ENCODE results near the gene FOXO3. TPM values are rescaled to one million over a fixed set of nuclear protein-coding genes. Genes with fewer than 3 reads are reported as not detected.

The FOXO3 gene
- total RNA-seq, 2 experiments from 2014 or later, result 20.0 to 21.2 TPM

- H3K27me3 Mint-ChIP-seq, result peaks cover 8% of the 10 kb centered on the region
- no peak overlapping the region for H3K27ac Mint-ChIP-seq
- DNase-seq, result no peak
- no peak for ATAC-seq (ENCODE audit: low read depth)
- no peak overlapping the region for H3K4me3 Mint-ChIP-seq
- H3K4me1 Mint-ChIP-seq, result peaks cover 20% of the 10 kb centered on the region
- peaks cover 2% of the 10 kb centered on the region for H3K36me3 Mint-ChIP-seq
- POLR2A ChIA-PET, result interaction anchor here (0.6 kb wide), 1 partner anchor 1121 kb away, joined by 3 read pairs; no protein-coding TSS in a partner anchor
- H3K9me3 Mint-ChIP-seq, result peaks cover 4% of the 10 kb centered on the region
These were observed 17.4 kb upstream of the FOXO3 start for GRCh38 chr6:108543175-108543940.

- Mint-ChIP-seq H3K27me3 (peaks cover 5% of the 10 kb centered on the region), H3K4me3 (no peak overlapping the region)
- POLR2A ChIA-PET, result no interaction called here
These were observed 16.1 kb upstream of the FOXO3 start for GRCh38 chr6:108544606-108545005.

GRCh38 chr6:108546079-108547049 lies 14.4 kb upstream of the FOXO3 start:
- Mint-ChIP-seq H3K27ac (peak overlapping the region; percentile 35), H3K4me1 (peaks cover 20% of the 10 kb centered on the region), H3K27me3 (peaks cover 2% of the 10 kb centered on the region), H3K4me3 (peak overlapping the region; percentile 1), H3K36me3 (no peaks in the 10 kb centered on the region), H3K9me3 (peaks cover 2% of the 10 kb centered on the region)
- POLR2A ChIA-PET, result interaction anchor here (0.6 to 1.0 kb wide), 2 partner anchors 12 to 339 kb away, joined by 3 read pairs; no protein-coding TSS in a partner anchor
- ATAC-seq (ENCODE audit: low read depth) (peak; percentile 50), DNase-seq (no peak)

More at GRCh38 chr6:108544606-108545005, 16.1 kb upstream of the FOXO3 start:
- no peak for DNase-seq
- Mint-ChIP-seq H3K9me3 (peaks cover 2% of the 10 kb centered on the region), H3K27ac (no peak overlapping the region), H3K4me1 (peaks cover 20% of the 10 kb centered on the region), H3K36me3 (peaks cover under 1% of the 10 kb centered on the region)
- ATAC-seq (ENCODE audit: low read depth), result no peak

GRCh38 chr6:108549241-108549640 lies 11.5 kb upstream of the FOXO3 start:
- ATAC-seq (ENCODE audit: low read depth) (no peak), DNase-seq (no peak)
- Mint-ChIP-seq H3K36me3 (no peaks in the 10 kb centered on the region), H3K27ac (no peak overlapping the region), H3K4me1 (peaks cover 12% of the 10 kb centered on the region), H3K9me3 (peaks cover 2% of the 10 kb centered on the region), H3K27me3 (peaks cover 12% of the 10 kb centered on the region), H3K4me3 (no peak overlapping the region)
- POLR2A ChIA-PET, result interaction anchor here (1.5 kb wide), 1 partner anchor 9 kb away, joined by 3 read pairs; no protein-coding TSS in a partner anchor

GRCh38 chr6:108549741-108550140 lies 11.0 kb upstream of the FOXO3 start:
- H3K9me3 Mint-ChIP-seq, result peaks cover 2% of the 10 kb centered on the region
- H3K36me3 Mint-ChIP-seq, result no peaks in the 10 kb centered on the region
- POLR2A ChIA-PET, result interaction anchor here (1.5 kb wide), 1 partner anchor 9 kb away, joined by 3 read pairs; no protein-coding TSS in a partner anchor
- ATAC-seq (ENCODE audit: low read depth), result no peak
- H3K27ac Mint-ChIP-seq, result no peak overlapping the region
- DNase-seq, result no peak
- H3K4me3 Mint-ChIP-seq, result no peak overlapping the region
- peaks cover 14% of the 10 kb centered on the region for H3K27me3 Mint-ChIP-seq
- H3K4me1 Mint-ChIP-seq, result peaks cover 12% of the 10 kb centered on the region

GRCh38 chr6:108550256-108550655 lies 10.5 kb upstream of the FOXO3 start:
- ATAC-seq (ENCODE audit: low read depth) (no peak), DNase-seq (no peak)
- POLR2A ChIA-PET, result interaction anchor here (1.5 kb wide), 1 partner anchor 8 kb away, joined by 3 read pairs; no protein-coding TSS in a partner anchor
- H3K27me3 Mint-ChIP-seq, result peaks cover 18% of the 10 kb centered on the region
- H3K27ac Mint-ChIP-seq, result no peak overlapping the region
- no peaks in the 10 kb centered on the region for H3K36me3 Mint-ChIP-seq
- H3K4me3 Mint-ChIP-seq, result no peak overlapping the region
- H3K9me3 Mint-ChIP-seq, result peaks cover 2% of the 10 kb centered on the region
- peaks cover 12% of the 10 kb centered on the region for H3K4me1 Mint-ChIP-seq

- Mint-ChIP-seq H3K27ac (no peak overlapping the region), H3K27me3 (peaks cover 30% of the 10 kb centered on the region), H3K36me3 (no peaks in the 10 kb centered on the region), H3K4me3 (no peak overlapping the region), H3K9me3 (no peaks in the 10 kb centered on the region), H3K4me1 (peaks cover 11% of the 10 kb centered on the region)
- ATAC-seq (ENCODE audit: low read depth) (no peak), DNase-seq (no peak)
- POLR2A ChIA-PET, result no interaction called here
These were observed 5.2 kb upstream of the FOXO3 start for GRCh38 chr6:108555399-108556052.

- Mint-ChIP-seq H3K4me1 (peaks cover 11% of the 10 kb centered on the region), H3K4me3 (no peak overlapping the region)
These were observed 4.5 kb upstream of the FOXO3 start for GRCh38 chr6:108556250-108556649.

GRCh38 chr6:108556866-108557493 lies 3.7 kb upstream of the FOXO3 start:
- Mint-ChIP-seq H3K9me3 (no peaks in the 10 kb centered on the region), H3K27me3 (peaks cover 30% of the 10 kb centered on the region), H3K27ac (peak overlapping the region; percentile 25), H3K4me3 (peak overlapping the region; percentile 73), H3K36me3 (peaks cover 1% of the 10 kb centered on the region), H3K4me1 (peaks cover 12% of the 10 kb centered on the region)
- POLR2A ChIA-PET, result no interaction called here
- DNase-seq (no peak), ATAC-seq (ENCODE audit: low read depth) (no peak)

More at GRCh38 chr6:108556250-108556649, 4.5 kb upstream of the FOXO3 start:
- Mint-ChIP-seq H3K27me3 (peaks cover 30% of the 10 kb centered on the region), H3K36me3 (no peaks in the 10 kb centered on the region), H3K27ac (no peak overlapping the region), H3K9me3 (no peaks in the 10 kb centered on the region)
- no peak for ATAC-seq (ENCODE audit: low read depth)
- POLR2A ChIA-PET, result no interaction called here
- no peak for DNase-seq

GRCh38 chr6:108557494-108558371 lies 3.0 kb upstream of the FOXO3 start:
- ATAC-seq (ENCODE audit: low read depth) (peak; percentile 19), DNase-seq (peak; percentile 77)
- Mint-ChIP-seq H3K4me1 (peaks cover 18% of the 10 kb centered on the region), H3K27ac (peak overlapping the region; percentile 92), H3K9me3 (no peaks in the 10 kb centered on the region), H3K36me3 (peaks cover 5% of the 10 kb centered on the region), H3K4me3 (peak overlapping the region; percentile 92), H3K27me3 (peaks cover 28% of the 10 kb centered on the region)
- POLR2A ChIA-PET, result interaction anchor here (0.7 to 3.1 kb wide), 14 partner anchors 8 to 825 kb away, joined by 3 to 18 read pairs (median 3); partner anchors contain the start of genes CD164, CEP57L1 and SESN1

GRCh38 chr6:108558372-108559096 lies 2.2 kb upstream of the FOXO3 start:
- H3K36me3 Mint-ChIP-seq, result peaks cover 8% of the 10 kb centered on the region
- no peaks in the 10 kb centered on the region for H3K9me3 Mint-ChIP-seq
- peaks cover 24% of the 10 kb centered on the region for H3K27me3 Mint-ChIP-seq
- peak overlapping the region; percentile 92 for H3K27ac Mint-ChIP-seq
- POLR2A ChIA-PET, result interaction anchor here (0.7 to 3.1 kb wide), 16 partner anchors 9 to 824 kb away, joined by 3 to 18 read pairs (median 3); partner anchors contain the start of genes CD164, CEP57L1 and SESN1
- H3K4me1 Mint-ChIP-seq, result peaks cover 21% of the 10 kb centered on the region
- peak overlapping the region; percentile 92 for H3K4me3 Mint-ChIP-seq
- ATAC-seq (ENCODE audit: low read depth) (peak; percentile 72), DNase-seq (peak; percentile 95)

Measured in activated naive CD8-positive, alpha-beta T cell treated with anti-CD3 and anti-CD28 coated beads, Interleukin-2, amount 10 ng/mL, durations not matched to agents 7 days and 5 days (primary cell).